T-helper 22 cell (primary cell): ENCODE data around the gene EIF4A2.
"Not testable (repeated sequence)": the region's sequence is repeated elsewhere in the genome, so short reads cannot be mapped to it uniquely, and the experiment has no call there.

ENCODE experiments used
- DNase-seq: peaks from one replicate; pipeline ENCODE4 v3.0.0-alpha.2; 2020; ENCODE audit warnings: low read depth

Gene EIF4A2

DNA sequence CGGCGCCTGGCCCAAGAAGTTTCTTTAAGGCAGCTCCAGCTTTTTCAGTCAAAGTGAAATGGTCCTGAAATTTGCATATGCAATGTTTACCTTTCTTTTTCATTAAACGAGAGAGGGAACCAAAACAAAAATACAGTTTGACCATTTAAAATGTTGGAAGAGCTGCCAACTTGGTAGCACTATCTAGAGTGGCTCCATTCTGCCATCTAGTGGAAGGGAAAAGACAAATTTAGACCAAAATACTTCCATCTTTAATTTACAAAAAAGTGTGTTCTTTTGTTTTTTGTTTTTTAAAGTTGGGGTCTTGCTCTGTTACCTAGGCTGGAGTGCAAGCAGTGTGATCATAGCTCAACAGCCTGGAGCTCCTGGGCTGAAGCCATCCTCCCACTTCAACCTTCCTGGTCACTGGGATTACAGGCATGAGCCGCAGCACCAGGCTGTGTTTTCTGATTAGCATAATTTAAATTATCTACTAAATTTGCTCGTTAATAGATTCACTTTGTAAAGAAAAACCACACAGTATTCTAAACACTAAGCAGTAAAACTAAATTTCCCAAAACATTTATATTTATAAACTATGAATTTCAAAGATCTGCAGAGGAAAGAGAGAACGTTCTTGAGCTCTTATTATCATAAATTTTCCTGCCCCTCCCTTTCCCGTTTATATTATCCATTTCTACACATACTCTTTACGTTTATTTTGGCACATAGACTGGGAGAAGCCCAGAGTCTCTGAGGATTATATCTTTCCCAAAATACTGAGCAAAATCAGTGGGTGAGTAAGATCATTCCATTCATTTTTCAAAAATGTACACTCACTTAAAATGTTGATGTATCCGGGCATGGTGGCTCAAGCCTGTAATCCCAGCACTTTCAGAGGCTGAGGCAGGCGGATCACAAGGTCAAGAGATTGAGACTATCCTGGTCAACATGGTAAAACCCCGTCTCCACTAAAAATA lies 38.3 kb downstream of the EIF4A2 start:
- DNase-seq, result no peak

DNA sequence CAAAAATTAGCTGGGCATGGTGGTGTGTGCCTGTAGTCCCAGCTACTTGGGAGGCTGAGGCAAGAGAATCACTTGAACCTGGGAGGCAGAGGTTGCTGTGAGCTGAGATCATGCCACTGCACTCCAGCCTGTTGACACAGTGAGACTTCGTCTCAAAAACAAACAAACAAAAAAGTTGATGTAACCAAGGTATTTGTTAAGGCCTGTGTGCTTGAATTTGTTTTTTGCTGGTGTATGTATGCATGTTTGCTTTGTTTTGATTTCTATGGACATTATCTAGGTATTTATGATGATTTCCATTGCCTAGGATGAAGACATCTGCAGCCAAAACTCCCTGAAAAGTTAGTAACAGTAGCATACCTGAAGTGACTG lies 39.0 kb downstream of the EIF4A2 start:
- not testable (repeated sequence) for DNase-seq

- no peak for DNase-seq
Measured at GRCh38 chr3:186823386-186823785, 40.0 kb downstream of the EIF4A2 start.

GRCh38 chr3:186824430-186825139 lies 41.2 kb downstream of the EIF4A2 start:
- no peak for DNase-seq

- DNase-seq, result no peak
Measured at GRCh38 chr3:186825294-186825821, 42.0 kb downstream of the EIF4A2 start.

GRCh38 chr3:186825872-186826409 lies 42.6 kb downstream of the EIF4A2 start:
- no peak for DNase-seq

DNA sequence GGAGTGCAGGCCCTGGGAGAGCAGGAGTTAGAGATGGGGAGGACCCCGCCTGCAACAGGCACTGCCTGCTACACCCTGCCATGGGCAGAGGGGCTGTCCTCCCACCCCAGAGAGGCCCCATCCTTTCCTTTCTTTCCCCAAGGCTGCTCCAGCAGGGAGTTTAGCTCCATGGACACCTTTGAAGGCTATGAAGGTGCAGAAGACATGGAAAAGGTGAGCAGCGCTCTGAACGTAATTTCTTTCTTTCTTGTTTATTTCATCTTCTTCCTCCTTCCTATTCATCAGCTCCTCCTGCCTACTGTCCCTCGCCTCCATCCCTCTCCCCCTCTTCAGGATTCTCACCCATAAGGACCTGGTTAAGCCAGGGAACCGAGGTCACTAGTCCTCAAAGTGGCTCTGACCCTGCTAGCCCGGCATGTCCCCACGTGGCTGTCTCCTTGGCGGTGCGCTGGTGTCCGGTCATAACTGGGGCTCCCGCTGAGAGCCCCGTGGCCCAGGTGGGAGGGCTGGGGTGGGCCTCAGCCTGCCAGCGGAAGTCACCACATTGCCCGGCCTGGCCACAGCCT lies 43.1 kb downstream of the EIF4A2 start:
- DNase-seq, result no peak

- peak; percentile 76 for DNase-seq
Measured at GRCh38 chr3:186826976-186827857, 43.8 kb downstream of the EIF4A2 start.

DNA sequence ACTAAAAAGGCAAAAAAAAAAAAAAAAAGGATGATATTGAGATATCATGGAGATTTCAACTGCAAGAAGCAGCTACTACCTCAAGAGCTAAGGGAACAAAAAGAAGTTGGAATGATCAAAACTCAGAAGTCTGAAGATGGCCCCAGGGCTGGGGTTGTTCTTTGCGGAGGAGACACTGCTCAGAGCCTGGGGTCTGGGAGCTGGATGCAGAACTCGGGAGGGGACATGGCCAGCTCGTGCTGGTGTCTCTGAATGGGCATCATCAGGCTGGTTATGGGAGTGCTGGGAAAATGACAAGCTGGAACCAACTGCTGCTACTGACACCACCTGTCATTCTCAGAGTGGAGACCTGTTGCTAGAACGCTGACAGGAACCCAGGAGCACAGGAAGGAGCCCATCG lies 45.0 kb downstream of the EIF4A2 start:
- DNase-seq, result no peak

- DNase-seq, result no peak
Measured at GRCh38 chr3:186831798-186832197, 48.4 kb downstream of the EIF4A2 start.

DNA sequence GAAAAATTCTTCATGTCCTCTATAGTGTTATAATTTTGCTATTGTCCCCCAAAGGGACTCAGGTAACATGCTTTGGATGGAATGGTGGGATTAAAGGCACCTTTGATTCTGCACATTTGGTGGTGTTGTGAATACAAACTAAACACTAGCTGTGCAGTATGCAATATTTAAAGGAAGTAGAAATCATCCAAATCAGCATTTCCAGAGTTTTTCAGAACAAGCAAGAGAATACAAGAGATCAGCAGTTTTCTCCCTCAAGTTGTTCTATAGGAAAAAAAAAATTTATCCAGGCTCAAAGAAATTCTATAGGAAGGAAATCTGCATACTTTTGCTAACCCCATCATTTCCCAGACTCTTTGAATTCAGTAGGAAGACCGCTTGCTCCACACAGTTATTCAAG lies 48.9 kb downstream of the EIF4A2 start:
- DNase-seq, result no peak
